Mesendoderm (in vitro differentiated cells): ENCODE data around the gene CFH.
"Not testable (repeated sequence)": the region's sequence is repeated elsewhere in the genome, so short reads cannot be mapped to it uniquely, and the experiment has no call there.

Source experiments
- DNase-seq: peaks from one replicate; pipeline ENCODE4 v3.0.0; 2013
- H2AK5ac ChIP-seq: 2 replicates; pipeline ENCODE4 v1.6.1; 2013; ENCODE audit warnings: low read length, inconsistent platforms
- H2BK120ac ChIP-seq: 2 replicates; pipeline ENCODE4 v1.6.1; 2013; ENCODE audit warnings: low read depth, mild to moderate bottlenecking, low read length, moderate library complexity, mixed read lengths
- H2BK15ac ChIP-seq: replicated peaks from 2 replicates; pipeline ENCODE4 v1.6.1; 2013; ENCODE audit warnings: low read depth, mild to moderate bottlenecking, moderate library complexity
- H2BK5ac ChIP-seq: 2 replicates; pipeline ENCODE4 v1.6.1; 2013; ENCODE audit warnings: low read length, inconsistent platforms
- H3K18ac ChIP-seq: 2 replicates; pipeline ENCODE4 v1.6.1; 2013; ENCODE audit warnings: mild to moderate bottlenecking, low read length, mixed read lengths
- H3K23ac ChIP-seq: one replicate; pipeline ENCODE4 v1.6.1; 2013; ENCODE audit warnings: low read length
- H3K27ac ChIP-seq: 2 replicates; pipeline ENCODE4 v1.5.1; 2013; ENCODE audit warnings: low read depth, mild to moderate bottlenecking, inconsistent platforms, low read length, moderate library complexity
- H3K27me3 ChIP-seq: 2 replicates; pipeline ENCODE4 v1.6.1; 2013; ENCODE audit warnings: low read length, control low read depth, mild to moderate bottlenecking, inconsistent platforms; ENCODE audit not compliant: insufficient read depth, poor library complexity
- H3K36me3 ChIP-seq: 2 replicates; pipeline ENCODE4 v1.6.1; 2013; ENCODE audit warnings: low read length, inconsistent platforms; ENCODE audit not compliant: control insufficient read depth, insufficient read depth
- H3K4ac ChIP-seq: one replicate; pipeline ENCODE4 v1.6.1; 2013; ENCODE audit warnings: low read depth, mild to moderate bottlenecking, low read length, moderate library complexity
- H3K4me1 ChIP-seq: 2 replicates; pipeline ENCODE4 v1.6.1; 2013; ENCODE audit warnings: low read depth, low read length, inconsistent platforms; ENCODE audit not compliant: control insufficient read depth
- H3K4me2 ChIP-seq: 2 replicates; pipeline ENCODE4 v1.6.1; 2013; ENCODE audit warnings: low read length
- H3K4me3 ChIP-seq: 2 replicates; pipeline ENCODE4 v1.5.1; 2013; ENCODE audit warnings: mild to moderate bottlenecking, low read length
- H3K56ac ChIP-seq: one replicate; pipeline ENCODE4 v1.6.1; 2013; ENCODE audit warnings: low read length
- H3K79me1 ChIP-seq: 2 replicates; pipeline ENCODE4 v1.6.1; 2013; ENCODE audit warnings: low read length, inconsistent platforms
- H3K79me2 ChIP-seq: 2 replicates; pipeline ENCODE4 v1.6.1; 2013; ENCODE audit warnings: mild to moderate bottlenecking, low read length; ENCODE audit not compliant: control insufficient read depth, insufficient read depth
- H3K9ac ChIP-seq: 2 replicates; pipeline ENCODE4 v1.6.1; 2013; ENCODE audit warnings: low read length, inconsistent platforms
- H4K5ac ChIP-seq: one replicate; pipeline ENCODE4 v1.6.1; 2013; ENCODE audit warnings: low read length
- H4K8ac ChIP-seq: one replicate; pipeline ENCODE4 v1.6.1; 2013; ENCODE audit warnings: low read depth, mild to moderate bottlenecking, control low read depth, low read length, moderate library complexity
- WGBS: extraction: QIAGEN DNeasy Blood & Tissue Kit; methylation state at CpG from one replicate; pipeline ENCODE4 v1.1.7; 2013; ENCODE audit warnings: low lambda C conversion rate, missing lambda C conversion rate; ENCODE audit not compliant: insufficient coverage; ENCODE audit errors: extremely low coverage; 5-methylcytosine and 5-hydroxymethylcytosine counted together

The CFH gene

GRCh38 chr1:196779093-196779492 lies 127.2 kb downstream of the CFH start:
- Histone ChIP-seq H3K18ac (no peak overlapping the region), H2BK120ac (no peak overlapping the region), H3K56ac (no peak overlapping the region), H2BK5ac (no peak overlapping the region), H2BK15ac (no peak overlapping the region), H3K23ac (no peak overlapping the region), H2AK5ac (no peak overlapping the region), H3K27me3 (no peaks in the 10 kb centered on the region), H3K9ac (no peak overlapping the region), H3K4me3 (no peak overlapping the region), H3K79me1 (no peaks in the 10 kb centered on the region), H3K36me3 (no peaks in the 10 kb centered on the region), H3K27ac (no peak overlapping the region), H4K8ac (no peak overlapping the region), H3K4me2 (no peak overlapping the region), H3K4me1 (no peaks in the 10 kb centered on the region), H3K4ac (no peak overlapping the region), H3K79me2 (no peaks in the 10 kb centered on the region), H4K5ac (no peak overlapping the region)
- peak; percentile 0 for DNase-seq
- no CpG with 5 or more reads among the region's 1 CpG for WGBS

GRCh38 chr1:196791252-196791651 lies 139.4 kb downstream of the CFH start:
- H4K5ac ChIP-seq, H4K8ac ChIP-seq, H3K27me3 ChIP-seq, H3K18ac ChIP-seq, H3K4ac ChIP-seq, H3K79me2 ChIP-seq, DNase-seq, H2BK120ac ChIP-seq, H3K4me3 ChIP-seq, H3K9ac ChIP-seq, H2AK5ac ChIP-seq, H3K4me2 ChIP-seq, H3K36me3 ChIP-seq, H3K79me1 ChIP-seq, H3K27ac ChIP-seq, H3K4me1 ChIP-seq, H3K23ac ChIP-seq, H2BK15ac ChIP-seq, H2BK5ac ChIP-seq, H3K56ac ChIP-seq: not testable (repeated sequence)
- WGBS: no CpG with 5 or more reads among the region's 1 CpG

- H3K79me1 ChIP-seq, H2AK5ac ChIP-seq, H3K4ac ChIP-seq, H4K5ac ChIP-seq, H3K79me2 ChIP-seq, H3K4me3 ChIP-seq, H3K4me1 ChIP-seq, H2BK120ac ChIP-seq, H3K9ac ChIP-seq, DNase-seq, H4K8ac ChIP-seq, H2BK15ac ChIP-seq, H3K27ac ChIP-seq, H3K56ac ChIP-seq, H2BK5ac ChIP-seq, H3K27me3 ChIP-seq, H3K18ac ChIP-seq, H3K36me3 ChIP-seq, H3K23ac ChIP-seq, H3K4me2 ChIP-seq: not testable (repeated sequence)
- WGBS: no CpG with 5 or more reads among the region's 4 CpGs
These were observed 142.3 kb downstream of the CFH start for GRCh38 chr1:196794103-196794502.
